Nephron (organoid): ENCODE measurements around the gene LRP5.
"Not testable (repeated sequence)": the region's sequence is repeated elsewhere in the genome, so short reads cannot be mapped to it uniquely, and the experiment has no call there.

ENCODE experiments used
- H3K27ac Mint-ChIP-seq, 3 experiments: 2 replicates each; pipeline ENCODE4 v1.8.0; 2020; ENCODE audit warnings: mixed read lengths in 3 of 3, mild to moderate bottlenecking in 2 of 3, moderate library complexity in 1 of 3
- H3K27me3 Mint-ChIP-seq: 2 replicates; pipeline ENCODE4 v1.8.0; 2021; ENCODE audit warnings: low read depth, mild to moderate bottlenecking, moderate library complexity, mixed read lengths
- H3K36me3 Mint-ChIP-seq: 2 replicates; pipeline ENCODE4 v1.8.0; 2020; ENCODE audit warnings: low read depth, mixed read lengths
- H3K4me1 Mint-ChIP-seq: 2 replicates; pipeline ENCODE4 v1.8.0; 2020; ENCODE audit warnings: mixed read lengths
- H3K4me3 Mint-ChIP-seq, 3 experiments: 2 replicates each; pipeline ENCODE4 v1.8.0; 2020; ENCODE audit warnings: mild to moderate bottlenecking in 3 of 3, mixed read lengths in 3 of 3, moderate library complexity in 2 of 3
- H3K9me3 Mint-ChIP-seq: 2 replicates; pipeline ENCODE4 v1.8.0; 2020; ENCODE audit warnings: mixed read lengths
- CTCF ChIP-seq, 3 experiments: fragments of 200-600 bp; sonication (generic); IDR thresholded peaks; one replicate each; pipeline ENCODE4 v1.5.0; 2021; ENCODE audit warnings: antibody characterized with exemption in 3 of 3; ENCODE audit not compliant: unreplicated experiment in 3 of 3

LRP5 gene

DNA sequence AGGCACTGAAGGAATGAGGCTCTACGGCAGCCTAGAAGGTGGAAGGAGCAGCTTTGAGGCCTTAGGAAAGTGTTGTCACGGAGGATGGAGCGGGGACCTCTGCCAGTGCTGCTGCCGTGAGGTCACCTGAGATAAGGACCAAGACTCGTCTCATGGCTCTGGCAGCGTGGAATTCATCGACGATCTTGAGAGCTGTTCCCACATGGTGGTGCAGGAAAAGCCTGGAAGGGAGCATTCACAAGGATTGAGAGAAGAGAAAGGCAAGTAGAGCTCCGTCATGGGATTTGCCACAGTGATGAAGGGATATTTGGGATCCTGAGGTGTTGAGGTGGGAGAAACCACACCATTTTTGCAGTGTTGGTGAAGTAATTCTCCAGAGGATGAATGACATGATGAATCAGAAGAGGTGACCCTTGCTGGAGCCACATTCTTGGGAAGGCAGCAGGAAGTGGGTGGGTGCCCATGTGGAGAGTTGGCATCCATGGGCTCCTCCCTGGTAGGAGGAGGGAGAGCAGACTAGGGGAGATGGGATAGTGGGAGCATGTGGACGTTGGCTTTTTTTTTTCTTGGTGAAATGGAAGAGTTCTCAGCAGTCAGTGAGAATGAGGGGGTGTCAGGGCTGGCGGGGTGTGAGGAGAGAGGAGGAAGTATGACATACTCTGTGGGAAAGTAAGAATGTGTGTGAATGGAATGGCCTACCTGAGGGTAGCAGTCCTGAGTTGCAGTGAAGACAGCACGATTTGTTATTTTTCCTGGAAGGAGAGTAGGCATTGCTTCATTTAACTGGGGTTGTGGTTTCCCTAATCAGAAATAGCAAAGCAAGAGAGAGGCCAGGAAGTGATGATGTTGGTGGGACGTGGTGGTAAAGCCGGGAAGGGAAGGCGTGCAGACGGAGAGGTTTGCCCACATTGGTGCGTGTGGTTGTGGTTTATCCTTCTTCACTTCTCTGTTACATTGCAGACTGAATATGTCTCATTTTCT, 159.3 kb downstream of the LRP5 start:
- peaks cover 21% of the 10 kb centered on the region for H3K9me3 Mint-ChIP-seq

GRCh38 chr11:68472778-68473177, 160.4 kb downstream of the LRP5 start:
- Mint-ChIP-seq H3K4me1 (peaks cover 43% of the 10 kb centered on the region), H3K36me3 (peaks cover 89% of the 10 kb centered on the region), H3K27me3 (no peaks in the 10 kb centered on the region), H3K27ac (no peak overlapping the region), H3K9me3 (peaks cover 26% of the 10 kb centered on the region), H3K4me3 (no peak overlapping the region)
- TF ChIP-seq CTCF (IDR thresholded peaks at IDR 0.05; ENCODE audit: unreplicated experiment in 3 of 3): no peak

More for the DNA sequence above, 159.3 kb downstream of the LRP5 start:
- H3K27me3 Mint-ChIP-seq: no peaks in the 10 kb centered on the region
- H3K27ac Mint-ChIP-seq: no peak overlapping the region
- peaks cover 83% of the 10 kb centered on the region for H3K36me3 Mint-ChIP-seq
- no peak overlapping the region for H3K4me3 Mint-ChIP-seq
- H3K4me1 Mint-ChIP-seq: peaks cover 49% of the 10 kb centered on the region
- no peak for TF ChIP-seq CTCF (IDR thresholded peaks at IDR 0.05; ENCODE audit: unreplicated experiment in 3 of 3)

DNA sequence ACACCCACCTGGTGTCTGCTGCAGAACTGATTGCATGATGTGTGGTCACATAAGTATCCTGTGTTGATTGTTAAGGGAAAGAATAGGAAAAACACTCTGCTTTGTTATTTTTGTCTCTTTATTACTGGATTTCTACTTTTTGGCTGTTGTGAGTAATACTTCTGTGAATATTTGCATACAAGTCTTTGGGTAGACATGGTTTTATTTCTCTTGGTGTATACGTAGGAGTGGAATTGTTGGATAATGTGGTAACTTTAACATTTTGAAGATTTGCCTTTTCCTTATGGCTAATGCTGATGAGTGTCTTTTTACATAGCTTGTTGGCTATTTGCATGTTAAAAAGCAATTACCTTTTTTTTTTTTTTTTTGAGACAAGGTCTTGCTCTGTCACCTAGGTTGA, 161.3 kb downstream of the LRP5 start:
- no peak for TF ChIP-seq CTCF (IDR thresholded peaks at IDR 0.05; ENCODE audit: unreplicated experiment in 3 of 3)
- H3K27me3 Mint-ChIP-seq: no peaks in the 10 kb centered on the region
- no peak overlapping the region for H3K27ac Mint-ChIP-seq
- peaks cover 34% of the 10 kb centered on the region for H3K4me1 Mint-ChIP-seq
- peaks cover 89% of the 10 kb centered on the region for H3K36me3 Mint-ChIP-seq
- no peak overlapping the region for H3K4me3 Mint-ChIP-seq
- H3K9me3 Mint-ChIP-seq: peaks cover 29% of the 10 kb centered on the region

DNA sequence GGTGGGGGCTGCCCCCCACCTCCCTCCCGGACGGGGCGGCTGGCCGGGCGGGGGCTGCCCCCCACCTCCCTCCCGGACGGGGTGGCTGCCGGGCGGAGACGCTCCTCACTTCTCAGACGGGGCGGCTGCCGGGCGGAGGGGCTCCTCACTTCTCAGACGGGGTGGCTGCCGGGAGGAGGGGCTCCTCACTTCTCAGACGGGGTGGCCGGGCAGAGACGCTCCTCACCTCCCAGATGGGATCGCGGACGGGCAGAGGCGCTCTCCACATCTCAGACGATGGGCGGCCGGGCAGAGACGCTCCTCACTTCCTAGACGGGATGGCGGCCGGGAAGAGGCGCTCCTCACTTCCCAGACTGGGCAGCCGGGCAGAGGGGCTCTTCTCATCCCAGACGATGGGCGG, 163.2 kb downstream of the LRP5 start:
- Mint-ChIP-seq H3K9me3 (peaks cover 35% of the 10 kb centered on the region), H3K4me1 (peaks cover 20% of the 10 kb centered on the region), H3K36me3 (peaks cover 92% of the 10 kb centered on the region)
- not testable (repeated sequence) for H3K4me3 Mint-ChIP-seq, H3K27ac Mint-ChIP-seq, H3K27me3 Mint-ChIP-seq

GRCh38 chr11:68479390-68479789, 167.0 kb downstream of the LRP5 start:
- no peaks in the 10 kb centered on the region for H3K27me3 Mint-ChIP-seq
- no peak overlapping the region for H3K27ac Mint-ChIP-seq
- no peak overlapping the region for H3K4me3 Mint-ChIP-seq
- TF ChIP-seq CTCF (IDR thresholded peaks at IDR 0.05; ENCODE audit: unreplicated experiment in 3 of 3): no peak
- H3K4me1 Mint-ChIP-seq: peaks cover 23% of the 10 kb centered on the region
- peaks cover 90% of the 10 kb centered on the region for H3K36me3 Mint-ChIP-seq
- peaks cover 22% of the 10 kb centered on the region for H3K9me3 Mint-ChIP-seq

GRCh38 chr11:68480193-68480592, 167.8 kb downstream of the LRP5 start:
- no peak overlapping the region for H3K27ac Mint-ChIP-seq
- H3K4me3 Mint-ChIP-seq: no peak overlapping the region
- peaks cover 28% of the 10 kb centered on the region for H3K9me3 Mint-ChIP-seq
- H3K4me1 Mint-ChIP-seq: peaks cover 23% of the 10 kb centered on the region
- H3K36me3 Mint-ChIP-seq: peaks cover 90% of the 10 kb centered on the region
- no peaks in the 10 kb centered on the region for H3K27me3 Mint-ChIP-seq
- TF ChIP-seq CTCF (IDR thresholded peaks at IDR 0.05; ENCODE audit: unreplicated experiment in 3 of 3): no peak
